HG02943 (cell line): ENCODE data around the gene RPUSD2.

ENCODE experiments used
- ATAC-seq: cut with Tn5 transposase; IDR thresholded peaks from one replicate; pipeline ENCODE4 v1.9.1; 2021; ENCODE audit warnings: mild to moderate bottlenecking, low read depth, moderate library complexity; ENCODE audit not compliant: unreplicated experiment

RPUSD2 gene, protein sequence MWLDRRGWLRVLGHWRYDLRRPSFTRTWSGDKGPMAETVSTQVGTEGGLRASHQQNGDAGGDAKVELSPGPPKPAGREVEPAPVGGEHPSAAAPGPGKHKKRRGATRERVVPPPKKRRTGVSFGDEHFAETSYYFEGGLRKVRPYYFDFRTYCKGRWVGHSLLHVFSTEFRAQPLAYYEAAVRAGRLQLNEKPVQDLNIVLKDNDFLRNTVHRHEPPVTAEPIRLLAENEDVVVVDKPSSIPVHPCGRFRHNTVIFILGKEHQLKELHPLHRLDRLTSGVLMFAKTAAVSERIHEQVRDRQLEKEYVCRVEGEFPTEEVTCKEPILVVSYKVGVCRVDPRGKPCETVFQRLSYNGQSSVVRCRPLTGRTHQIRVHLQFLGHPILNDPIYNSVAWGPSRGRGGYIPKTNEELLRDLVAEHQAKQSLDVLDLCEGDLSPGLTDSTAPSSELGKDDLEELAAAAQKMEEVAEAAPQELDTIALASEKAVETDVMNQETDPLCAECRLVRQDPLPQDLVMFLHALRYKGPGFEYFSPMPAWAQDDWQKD

DNA sequence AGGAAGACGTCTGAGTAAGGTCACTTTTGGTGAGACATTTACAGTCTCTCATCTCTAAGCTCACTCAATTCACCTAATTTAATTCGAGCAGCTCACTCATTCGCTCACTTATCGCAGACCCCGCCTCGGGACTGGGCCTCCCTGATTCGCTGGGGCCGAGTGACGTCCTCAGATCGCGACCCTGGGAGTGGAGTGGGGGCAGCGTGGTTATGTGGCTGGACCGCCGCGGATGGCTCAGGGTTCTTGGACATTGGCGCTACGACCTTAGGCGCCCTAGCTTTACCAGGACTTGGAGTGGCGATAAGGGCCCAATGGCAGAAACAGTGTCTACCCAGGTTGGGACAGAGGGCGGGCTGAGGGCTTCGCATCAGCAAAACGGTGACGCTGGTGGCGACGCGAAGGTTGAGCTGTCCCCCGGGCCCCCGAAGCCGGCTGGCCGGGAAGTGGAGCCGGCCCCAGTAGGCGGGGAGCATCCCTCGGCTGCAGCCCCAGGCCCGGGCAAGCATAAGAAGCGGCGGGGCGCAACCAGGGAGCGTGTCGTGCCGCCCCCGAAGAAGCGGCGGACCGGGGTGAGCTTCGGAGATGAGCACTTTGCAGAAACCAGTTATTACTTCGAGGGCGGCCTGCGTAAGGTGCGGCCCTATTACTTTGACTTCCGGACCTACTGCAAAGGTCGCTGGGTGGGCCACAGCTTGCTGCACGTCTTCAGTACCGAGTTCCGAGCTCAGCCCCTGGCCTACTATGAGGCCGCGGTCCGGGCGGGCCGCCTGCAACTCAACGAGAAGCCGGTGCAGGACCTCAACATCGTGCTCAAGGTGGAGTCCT is at the start of gene RPUSD2:
TSS of gene RPUSD2 (plus strand) at position 171 of the 825 bp plus-strand sequence. CDS start at position 210, 39 bp downstream.
- ATAC-seq = peak; percentile 42

DNA sequence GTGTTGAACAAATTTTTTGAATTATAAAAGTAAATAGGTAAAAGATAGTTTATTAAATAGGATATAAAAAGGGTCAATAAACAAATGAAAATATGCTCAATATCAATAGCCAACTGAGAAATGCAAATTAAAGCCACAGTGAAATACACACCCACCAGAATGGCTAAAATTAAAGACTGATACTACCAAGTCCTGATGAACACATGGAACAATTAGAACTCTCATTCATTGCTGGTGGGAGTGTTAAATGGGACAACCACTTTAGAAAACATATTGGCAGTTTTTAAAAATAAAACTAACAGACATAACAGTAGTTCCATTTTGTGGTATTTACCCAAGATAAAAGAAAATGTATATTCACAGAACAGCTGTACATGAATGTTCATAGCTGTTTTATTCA is 45.5 kb upstream of the RPUSD2 start:
- ATAC-seq = no peak

- no peak for ATAC-seq
Measured at GRCh38 chr15:40525855-40526254, 43.2 kb upstream of the RPUSD2 start.

GRCh38 chr15:40528801-40529200 is 40.3 kb upstream of the RPUSD2 start:
- ATAC-seq = no peak

DNA sequence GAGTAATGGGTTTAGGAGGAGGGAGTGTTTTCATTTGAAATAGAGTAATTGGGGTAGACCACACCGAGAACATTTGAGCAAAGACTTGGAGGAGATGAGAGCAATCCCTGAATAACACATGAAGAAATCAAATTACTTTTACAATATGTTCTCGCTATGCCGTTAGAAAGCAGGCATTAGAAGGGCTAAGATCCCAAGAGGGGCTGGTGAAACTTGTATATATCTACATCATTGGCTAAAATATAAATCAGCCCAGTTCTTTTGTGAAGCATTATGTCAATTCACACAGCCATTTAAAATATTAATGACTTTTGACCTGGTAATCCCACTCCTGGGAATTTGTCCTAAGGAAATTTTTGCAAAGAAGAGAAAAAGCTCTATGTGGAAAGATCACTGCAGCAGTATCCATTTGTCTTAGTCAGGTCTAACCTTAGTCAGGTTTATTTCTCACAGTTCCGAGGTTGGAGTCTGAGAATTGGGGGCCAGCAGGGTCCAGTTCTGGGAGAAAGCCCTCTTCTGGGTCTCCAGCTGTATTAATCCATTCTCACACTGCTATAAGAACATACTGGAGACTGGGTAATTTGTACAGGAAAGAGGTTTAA is 35.2 kb upstream of the RPUSD2 start:
- ATAC-seq = no peak

DNA sequence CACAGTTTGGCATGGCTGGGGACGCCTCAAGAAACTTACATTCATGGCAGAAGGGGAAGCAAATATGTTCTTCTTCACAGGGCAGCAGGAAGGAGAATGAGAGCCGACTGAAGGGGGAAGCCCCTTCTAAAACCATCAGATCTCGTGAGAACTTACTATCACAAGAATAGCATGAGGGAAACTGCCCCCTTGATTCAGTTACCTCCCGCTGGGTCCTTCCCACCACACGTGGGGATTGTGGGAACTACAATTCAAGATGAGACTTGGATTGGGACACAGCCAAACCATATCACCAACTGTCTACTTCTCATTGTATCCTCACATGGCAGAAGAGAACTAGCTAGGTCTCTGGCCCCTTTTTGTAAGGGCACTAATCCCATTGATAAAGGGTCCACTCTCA is 34.7 kb upstream of the RPUSD2 start:
- ATAC-seq = no peak

GRCh38 chr15:40536501-40536900 is 32.6 kb upstream of the RPUSD2 start:
- ATAC-seq = no peak

- ATAC-seq = no peak
Measured at GRCh38 chr15:40538976-40539375, 30.1 kb upstream of the RPUSD2 start.

GRCh38 chr15:40543082-40543481 is 26.0 kb upstream of the RPUSD2 start:
- no peak for ATAC-seq

- peak; percentile 61 for ATAC-seq
Measured at GRCh38 chr15:40543631-40544294, 25.3 kb upstream of the RPUSD2 start.

GRCh38 chr15:40545457-40545856 is 23.6 kb upstream of the RPUSD2 start:
- no peak for ATAC-seq

- no peak for ATAC-seq
Measured at GRCh38 chr15:40548610-40549009, 20.5 kb upstream of the RPUSD2 start.

- no peak for ATAC-seq
Measured at GRCh38 chr15:40549894-40550293, 19.2 kb upstream of the RPUSD2 start.

GRCh38 chr15:40550341-40551037 is 18.6 kb upstream of the RPUSD2 start:
- ATAC-seq = peak; percentile 69

- no peak for ATAC-seq
Measured at GRCh38 chr15:40554161-40554525, 15.0 kb upstream of the RPUSD2 start.

- no peak for ATAC-seq
Measured at GRCh38 chr15:40555876-40556275, 13.2 kb upstream of the RPUSD2 start.

GRCh38 chr15:40558952-40559742 is 10.0 kb upstream of the RPUSD2 start:
- ATAC-seq = no peak

- no peak for ATAC-seq
Measured at GRCh38 chr15:40562691-40563090, 6.4 kb upstream of the RPUSD2 start.

DNA sequence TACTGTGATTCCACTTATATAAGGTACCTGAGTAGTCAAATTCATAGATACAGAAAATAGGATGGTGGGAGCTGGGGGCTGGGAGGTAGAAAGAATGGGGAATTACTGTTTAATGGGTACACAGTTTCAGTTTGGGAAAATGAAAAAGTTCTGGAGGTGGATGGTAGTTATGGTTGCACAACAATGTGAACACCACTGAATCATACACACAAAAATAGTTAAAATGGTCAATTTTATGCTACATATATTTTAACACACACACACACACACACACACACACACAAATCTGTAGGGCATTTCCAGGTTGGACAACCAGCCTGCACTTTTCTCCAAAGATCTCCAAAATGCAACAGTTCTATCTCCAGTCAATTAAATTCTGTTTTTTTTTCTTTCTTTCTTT is 5.7 kb upstream of the RPUSD2 start:
- ATAC-seq = no peak
